Measurements from ENCODE around the gene ALDH1A3.

DNA sequence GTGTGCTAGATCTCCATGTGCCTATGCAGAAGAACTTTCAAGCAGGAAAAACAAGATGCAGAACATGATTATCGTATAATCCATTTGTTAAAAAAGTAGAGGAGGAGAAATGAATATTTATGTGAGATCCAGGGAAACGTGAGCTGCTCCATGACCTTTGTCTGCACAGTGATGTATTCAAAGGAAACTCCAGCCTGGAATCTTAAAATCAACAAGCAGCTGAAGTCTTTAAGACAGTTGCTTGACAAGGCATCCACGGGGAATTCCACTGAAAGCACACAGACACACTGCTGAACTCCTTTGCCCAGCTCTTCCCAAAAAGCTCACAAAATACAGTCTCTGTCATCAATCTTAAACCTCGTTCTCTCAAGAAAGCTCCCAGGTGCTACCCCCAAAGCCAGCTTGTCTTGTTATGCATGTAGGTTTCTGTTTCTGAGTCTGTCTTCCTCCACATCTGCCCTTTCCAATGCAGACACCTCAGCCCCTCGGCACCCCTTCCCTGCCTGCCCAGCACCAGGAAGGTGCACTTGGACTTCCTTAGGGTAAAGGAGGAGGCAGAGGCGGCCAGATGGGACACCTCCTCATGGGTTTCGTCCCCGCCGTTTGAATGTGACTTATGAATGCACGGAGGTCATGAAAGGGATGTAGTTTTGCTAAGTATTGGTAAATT is 68.3 kb downstream of the ALDH1A3 start:
- no peak for TF ChIP-seq ZNF274 (IDR thresholded peaks at IDR 0.05; ENCODE audit: low read depth, low read length)
- TF ChIP-seq SUZ12 (IDR thresholded peaks at IDR 0.05; ENCODE audit: extremely low read depth, insufficient read depth, insufficient read length) = no peak

Measured in NT2/D1 (cell line).